PC-3 (cell line): ENCODE measurements around the gene NELFE. TPM values are rescaled to one million over a fixed set of nuclear protein-coding genes. Genes with fewer than 3 reads are reported as not detected.

Source experiments
- ATAC-seq: fragments of 200-7000 bp; cut with Tn5 transposase; 2 replicates; pipeline ENCODE4 v1.9.1; 2020; ENCODE audit warnings: mild to moderate bottlenecking, moderate library complexity
- BruUV-seq: library from RNA; stranded (reverse); fragments of 400-500 nt; replicated peaks from 2 replicates; lab custom pipeline; 2021; lab: Mats Ljungman, UMichigan
- CTCF ChIA-PET: fragments of 300-600 bp; sonication (Branson Sonifier 250); formaldehyde crosslinking; loops from one replicate; lab custom pipeline; 2022; ENCODE audit warnings: antibody characterized with exemption; lab: Charles Lee
- POLR2A ChIA-PET: fragments of 300-600 bp; sonication (Branson Sonifier 250); formaldehyde crosslinking; loops from one replicate; lab custom pipeline; 2022; ENCODE audit warnings: antibody characterized with exemption; ENCODE audit not compliant: unreplicated experiment; lab: Charles Lee
- DNase-seq: peaks from one replicate; pipeline ENCODE4 v3.0.0-alpha.2; 2015
- H2AFZ ChIP-seq: fragments of 300-600 bp; sonication (generic); 2 replicates; pipeline ENCODE4 v1.6.0; 2016; ENCODE audit warnings: antibody characterized with exemption, low read length
- H3F3A ChIP-seq: fragments of 300-600 bp; sonication (generic); one replicate; pipeline ENCODE4 v1.6.0; 2017; ENCODE audit warnings: antibody characterized with exemption, low read length, control low read depth, mild to moderate bottlenecking; ENCODE audit not compliant: unreplicated experiment
- H3K27ac ChIP-seq: fragments of 300-600 bp; sonication (generic); 2 replicates; pipeline ENCODE4 v1.5.1; 2016; ENCODE audit warnings: mild to moderate bottlenecking, low read length
- H3K27me3 ChIP-seq: fragments of 300-600 bp; sonication (generic); 2 replicates; pipeline ENCODE4 v1.6.1; 2016; ENCODE audit warnings: low read length, mixed read lengths
- H3K36me3 ChIP-seq: fragments of 300-600 bp; sonication (generic); 2 replicates; pipeline ENCODE4 v1.6.1; 2016; ENCODE audit warnings: low read depth, mixed run types, low read length, mixed read lengths
- H3K4me1 ChIP-seq: fragments of 300-600 bp; sonication (generic); 2 replicates; pipeline ENCODE4 v1.5.1; 2016; ENCODE audit warnings: low read length; ENCODE audit not compliant: insufficient read depth
- H3K4me2 ChIP-seq: fragments of 300-600 bp; sonication (generic); 2 replicates; pipeline ENCODE4 v1.6.0; 2016; ENCODE audit warnings: low read length
- H3K4me3 ChIP-seq: fragments of 300-600 bp; sonication (generic); 2 replicates; pipeline ENCODE4 v1.5.1; 2016; ENCODE audit warnings: mild to moderate bottlenecking, low read length, mixed read lengths
- H3K79me2 ChIP-seq: fragments of 300-600 bp; sonication (generic); 2 replicates; pipeline ENCODE4 v1.6.1; 2017; ENCODE audit warnings: low read length, mixed read lengths
- H3K9ac ChIP-seq: fragments of 300-600 bp; sonication (generic); 2 replicates; pipeline ENCODE4 v1.6.0; 2016; ENCODE audit warnings: mild to moderate bottlenecking, low read length
- H3K9me2 ChIP-seq: fragments of 300-600 bp; sonication (generic); replicated peaks from 2 replicates; pipeline ENCODE4 v1.6.1; 2016; ENCODE audit warnings: mixed run types, low read length, mixed read lengths
- H3K9me3 ChIP-seq: fragments of 300-600 bp; sonication (generic); 2 replicates; pipeline ENCODE4 v1.6.1; 2016; ENCODE audit warnings: low read length, mixed read lengths
- H4K20me1 ChIP-seq: fragments of 300-600 bp; sonication (generic); 2 replicates; pipeline ENCODE4 v1.6.1; 2016; ENCODE audit warnings: low read length, mixed read lengths
- CTCF ChIP-seq: fragments of 300-600 bp; sonication (generic); conservative IDR thresholded peaks from 2 replicates; pipeline ENCODE4 v1.5.1; 2017; ENCODE audit warnings: antibody characterized with exemption, low read depth, mild to moderate bottlenecking, low read length
- EZH2 ChIP-seq: fragments of 300-600 bp; sonication (generic); IDR thresholded peaks from one replicate; pipeline ENCODE4 v1.6.1; 2017; ENCODE audit warnings: antibody characterized with exemption, mild to moderate bottlenecking, low read length; ENCODE audit not compliant: unreplicated experiment
- EZH2phosphoT487 ChIP-seq: fragments of 300-600 bp; sonication (generic); IDR thresholded peaks from 2 replicates; pipeline ENCODE4 v1.6.1; 2018; ENCODE audit warnings: mild to moderate bottlenecking, antibody characterized with exemption, low read length, borderline replicate concordance
- intact Hi-C: fragments of 100-400 bp; cut with micrococcal nuclease; formaldehyde crosslinking; loops from 2 replicates; pipeline ENCODE4 v1.9.0; 2023
- total RNA-seq: library from RNA; depleted of rRNA; stranded (reverse); fragments of >200 nt; gene quantifications from 2 replicates; pipeline ENCODE4 v1.2.3, GENCODE V29; 2014

The NELFE gene
- total RNA-seq, 1 experiment from 2014 or later, result 132 TPM

GRCh38 chr6:31930962-31931361 is 27.8 kb downstream of the NELFE start:
- ATAC-seq (no peak), DNase-seq (no peak)
- Histone ChIP-seq H3K9ac (no peak overlapping the region), H2AFZ (no peak overlapping the region), H3F3A (no peaks in the 10 kb centered on the region), H3K36me3 (no peaks in the 10 kb centered on the region), H3K9me3 (no peaks in the 10 kb centered on the region), H3K27me3 (no peaks in the 10 kb centered on the region), H4K20me1 (no peaks in the 10 kb centered on the region), H3K9me2 (no peaks in the 10 kb centered on the region), H3K27ac (no peak overlapping the region), H3K4me2 (no peak overlapping the region), H3K4me3 (no peak overlapping the region), H3K4me1 (no peaks in the 10 kb centered on the region), H3K79me2 (no peaks in the 10 kb centered on the region)
- CTCF ChIA-PET, result no interaction called here
- POLR2A ChIA-PET, result no interaction called here
- TF ChIP-seq EZH2, result no peak
- no peak for TF ChIP-seq CTCF
- TF ChIP-seq EZH2phosphoT487, result no peak
- no TSS peak for BruUV-seq
- intact Hi-C loops, result no loop called here

- Histone ChIP-seq H3K4me1 (no peaks in the 10 kb centered on the region), H3K9ac (no peak overlapping the region), H3K27me3 (no peaks in the 10 kb centered on the region), H3K4me3 (no peak overlapping the region), H3F3A (no peaks in the 10 kb centered on the region), H3K27ac (no peak overlapping the region), H4K20me1 (no peaks in the 10 kb centered on the region), H3K4me2 (no peak overlapping the region), H2AFZ (no peak overlapping the region), H3K79me2 (no peaks in the 10 kb centered on the region), H3K9me3 (no peaks in the 10 kb centered on the region), H3K9me2 (no peaks in the 10 kb centered on the region), H3K36me3 (no peaks in the 10 kb centered on the region)
- no peak for TF ChIP-seq CTCF
- no peak for TF ChIP-seq EZH2phosphoT487
- no peak for TF ChIP-seq EZH2
- BruUV-seq, result no TSS peak
- ChIA-PET POLR2A (no interaction called here), CTCF (no interaction called here)
- DNase-seq, result no peak
- no peak for ATAC-seq
- intact Hi-C loops, result no loop called here
Observed at GRCh38 chr6:31928672-31928939, 30.2 kb downstream of the NELFE start.

- BruUV-seq, result no TSS peak
- Histone ChIP-seq H3K79me2 (no peaks in the 10 kb centered on the region), H3K9me3 (no peaks in the 10 kb centered on the region), H3F3A (no peaks in the 10 kb centered on the region), H3K27me3 (no peaks in the 10 kb centered on the region), H3K4me3 (no peak overlapping the region), H3K36me3 (no peaks in the 10 kb centered on the region), H3K9me2 (no peaks in the 10 kb centered on the region), H3K27ac (no peak overlapping the region), H2AFZ (no peak overlapping the region), H3K4me1 (no peaks in the 10 kb centered on the region), H4K20me1 (no peaks in the 10 kb centered on the region), H3K4me2 (no peak overlapping the region), H3K9ac (no peak overlapping the region)
- ATAC-seq (no peak), DNase-seq (no peak)
- TF ChIP-seq CTCF (no peak), EZH2phosphoT487 (no peak), EZH2 (no peak)
- intact Hi-C loops, result no loop called here
- ChIA-PET CTCF (no interaction called here), POLR2A (no interaction called here)
Observed at GRCh38 chr6:31927863-31928671, 30.7 kb downstream of the NELFE start.
